SH-SY5Y (cell line): ENCODE measurements around the gene FGD4.

ENCODE experiments used
- GATA2 ChIP-seq: IDR thresholded peaks from 2 replicates; pipeline ENCODE4 v1.6.1; 2011; ENCODE audit warnings: mild to moderate bottlenecking, low read depth, low read length
- GATA3 ChIP-seq: IDR thresholded peaks from 2 replicates; pipeline ENCODE4 v1.6.1; 2011; ENCODE audit warnings: low read depth, mild to moderate bottlenecking, low read length, moderate library complexity

DNA sequence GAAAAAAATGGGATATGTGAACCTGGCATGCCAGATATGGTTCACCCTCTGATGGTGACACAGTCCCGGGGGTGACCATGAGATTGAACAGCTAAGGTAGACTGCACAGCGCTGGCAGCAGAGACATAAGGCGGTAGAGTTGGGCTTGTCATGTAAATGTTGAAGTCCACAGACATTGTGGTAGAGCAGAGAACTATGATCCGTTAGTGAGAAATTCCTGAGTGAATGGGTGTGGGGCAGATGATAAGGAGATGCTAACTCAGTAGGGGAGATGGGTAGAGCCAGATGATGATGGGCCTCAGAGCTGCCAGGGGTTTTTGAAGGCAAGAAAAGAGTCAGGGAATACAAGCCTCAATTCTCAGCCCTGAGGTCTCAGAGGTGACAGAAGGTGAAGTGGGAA, 228.6 kb downstream of the FGD4 start:
- TF ChIP-seq GATA2 (no peak), GATA3 (no peak)
